ENCODE data around the gene CRTC2. TPM values are rescaled to one million over a fixed set of nuclear protein-coding genes. Genes with fewer than 3 reads are reported as not detected.

The CRTC2 gene
- total and polyA plus RNA-seq, 2 experiments from 2014 or later: 10.6 to 20.7 TPM

DNA sequence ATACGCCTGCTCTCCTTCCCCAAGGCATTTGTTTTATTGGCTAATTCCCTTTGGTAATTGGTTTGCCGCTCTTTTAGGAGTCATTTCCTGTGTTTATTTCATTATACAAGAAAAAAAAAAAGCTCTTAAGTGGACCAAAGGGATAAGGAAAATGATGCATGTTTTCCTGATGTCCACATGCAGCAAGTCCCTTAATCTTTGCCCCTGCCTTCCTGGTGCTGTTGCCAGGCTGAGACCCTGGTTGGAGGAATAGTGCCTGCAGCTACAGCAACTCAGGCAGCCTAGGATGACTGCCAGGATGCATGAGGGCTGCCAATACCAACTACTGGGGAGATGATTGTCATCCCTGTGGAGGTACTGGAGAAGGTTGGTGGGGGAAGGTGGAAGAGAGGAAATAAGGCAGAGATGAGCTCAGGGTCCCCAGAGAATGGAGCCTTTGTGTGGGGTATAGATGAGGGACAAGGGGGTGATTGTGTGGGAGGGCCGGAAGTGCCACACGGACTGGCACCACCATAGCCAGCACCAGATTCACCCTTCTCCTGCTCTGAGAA is 29.5 kb downstream of the CRTC2 start:
- no peaks in the 10 kb centered on the region for H3K9me3 Mint-ChIP-seq
- ATAC-seq: no peak

GRCh38 chr1:153928245-153928644 is 30.2 kb downstream of the CRTC2 start:
- DNase-seq (ENCODE audit: low spot score) (no peak), ATAC-seq (no peak)
- Histone ChIP-seq H3K4me2 (no peak overlapping the region), H4K20me1 (replicated peaks; ENCODE audit: insufficient read depth) (no peaks in the 10 kb centered on the region; the same call in 1 of the 2 replicates), H3K9me2 (ENCODE audit: insufficient read depth) (no peaks in the 10 kb centered on the region), H2AFZ (no peak overlapping the region), H3K4me1 (ENCODE audit: insufficient read depth) (peaks cover 4% of the 10 kb centered on the region; the same call in 1 of the 2 replicates), H3K27me3 (ENCODE audit: insufficient read depth) (no peaks in the 10 kb centered on the region), H3K27ac (ENCODE audit: low read depth) (peak overlapping the region; percentile 67; the same call in 1 of the 2 replicates), H3F3A (replicated peaks; ENCODE audit: low read depth) (peaks cover 15% of the 10 kb centered on the region; the same call in 1 of the 2 replicates), H3K36me3 (ENCODE audit: insufficient read depth) (no peaks in the 10 kb centered on the region), H3K4me3 (no peak overlapping the region), H3K79me2 (replicated peaks; ENCODE audit: insufficient read depth) (no peaks in the 10 kb centered on the region)
- no peak overlapping the region for H3K27ac Mint-ChIP-seq
- H3K4me3 Mint-ChIP-seq: no peak overlapping the region
- peaks cover 2% of the 10 kb centered on the region; the same call in 1 of the 3 replicates for H3K4me1 Mint-ChIP-seq
- H3K27me3 Mint-ChIP-seq (ENCODE audit: insufficient read depth, low read depth, poor library complexity): peaks cover 10% of the 10 kb centered on the region
- H3K36me3 Mint-ChIP-seq (ENCODE audit: low read depth): peaks cover 23% of the 10 kb centered on the region; the same call in 2 of the 3 replicates
- no peaks in the 10 kb centered on the region; the same call in 2 of the 3 replicates for H3K9me3 Mint-ChIP-seq
- TF ChIP-seq POLR2AphosphoS5 (IDR thresholded peaks at IDR 0.05; ENCODE audit: low read depth): no peak
- TF ChIP-seq EZH2 (IDR thresholded peaks at IDR 0.05; ENCODE audit: low read depth, unreplicated experiment): no peak
- no peak for TF ChIP-seq EZH2phosphoT487 (IDR thresholded peaks at IDR 0.05; ENCODE audit: unreplicated experiment)
- no peak for TF ChIP-seq NANOG (IDR thresholded peaks at IDR 0.05; ENCODE audit: borderline replicate concordance)
- TF ChIP-seq ZNF462 (CRISPR knock-in tag; IDR thresholded peaks at IDR 0.05): no peak
- TF ChIP-seq, protein P1, sequence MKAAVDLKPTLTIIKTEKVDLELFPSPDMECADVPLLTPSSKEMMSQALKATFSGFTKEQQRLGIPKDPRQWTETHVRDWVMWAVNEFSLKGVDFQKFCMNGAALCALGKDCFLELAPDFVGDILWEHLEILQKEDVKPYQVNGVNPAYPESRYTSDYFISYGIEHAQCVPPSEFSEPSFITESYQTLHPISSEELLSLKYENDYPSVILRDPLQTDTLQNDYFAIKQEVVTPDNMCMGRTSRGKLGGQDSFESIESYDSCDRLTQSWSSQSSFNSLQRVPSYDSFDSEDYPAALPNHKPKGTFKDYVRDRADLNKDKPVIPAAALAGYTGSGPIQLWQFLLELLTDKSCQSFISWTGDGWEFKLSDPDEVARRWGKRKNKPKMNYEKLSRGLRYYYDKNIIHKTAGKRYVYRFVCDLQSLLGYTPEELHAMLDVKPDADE (IDR thresholded peaks at IDR 0.05): no peak
- TF ChIP-seq, protein P2, sequence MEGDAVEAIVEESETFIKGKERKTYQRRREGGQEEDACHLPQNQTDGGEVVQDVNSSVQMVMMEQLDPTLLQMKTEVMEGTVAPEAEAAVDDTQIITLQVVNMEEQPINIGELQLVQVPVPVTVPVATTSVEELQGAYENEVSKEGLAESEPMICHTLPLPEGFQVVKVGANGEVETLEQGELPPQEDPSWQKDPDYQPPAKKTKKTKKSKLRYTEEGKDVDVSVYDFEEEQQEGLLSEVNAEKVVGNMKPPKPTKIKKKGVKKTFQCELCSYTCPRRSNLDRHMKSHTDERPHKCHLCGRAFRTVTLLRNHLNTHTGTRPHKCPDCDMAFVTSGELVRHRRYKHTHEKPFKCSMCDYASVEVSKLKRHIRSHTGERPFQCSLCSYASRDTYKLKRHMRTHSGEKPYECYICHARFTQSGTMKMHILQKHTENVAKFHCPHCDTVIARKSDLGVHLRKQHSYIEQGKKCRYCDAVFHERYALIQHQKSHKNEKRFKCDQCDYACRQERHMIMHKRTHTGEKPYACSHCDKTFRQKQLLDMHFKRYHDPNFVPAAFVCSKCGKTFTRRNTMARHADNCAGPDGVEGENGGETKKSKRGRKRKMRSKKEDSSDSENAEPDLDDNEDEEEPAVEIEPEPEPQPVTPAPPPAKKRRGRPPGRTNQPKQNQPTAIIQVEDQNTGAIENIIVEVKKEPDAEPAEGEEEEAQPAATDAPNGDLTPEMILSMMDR (conservative IDR thresholded peaks at IDR 0.05; ENCODE audit: low read depth in 2 of 2): no peak
- TF ChIP-seq ZNF331 (CRISPR knock-in tag; IDR thresholded peaks at IDR 0.05; ENCODE audit: low read depth): no peak
- no peak for TF ChIP-seq CREB1 (CRISPR knock-in tag; IDR thresholded peaks at IDR 0.05; ENCODE audit: low read depth)
- TF ChIP-seq JUNB (IDR thresholded peaks at IDR 0.05; ENCODE audit: unreplicated experiment): no peak
- TF ChIP-seq STAT1 (IDR thresholded peaks at IDR 0.05; ENCODE audit: unreplicated experiment): no peak

More for the DNA sequence above, 29.5 kb downstream of the CRTC2 start:
- H3F3A ChIP-seq (replicated peaks; ENCODE audit: low read depth): peaks cover 12% of the 10 kb centered on the region; the same call in 1 of the 2 replicates
- DNase-seq (ENCODE audit: low spot score): no peak
- no peaks in the 10 kb centered on the region for H3K79me2 ChIP-seq (replicated peaks; ENCODE audit: insufficient read depth)
- H3K27me3 ChIP-seq (ENCODE audit: insufficient read depth): no peaks in the 10 kb centered on the region
- H4K20me1 ChIP-seq (replicated peaks; ENCODE audit: insufficient read depth): no peaks in the 10 kb centered on the region; the same call in 1 of the 2 replicates
- H3K27ac Mint-ChIP-seq: no peak overlapping the region
- no peaks in the 10 kb centered on the region for H3K36me3 ChIP-seq (ENCODE audit: insufficient read depth)
- no peak overlapping the region for H3K4me3 Mint-ChIP-seq
- peaks cover 27% of the 10 kb centered on the region; the same call in 2 of the 3 replicates for H3K36me3 Mint-ChIP-seq (ENCODE audit: low read depth)
- H2AFZ ChIP-seq: no peak overlapping the region
- H3K27ac ChIP-seq (ENCODE audit: low read depth): peak overlapping the region; percentile 67
- peaks cover under 1% of the 10 kb centered on the region; the same call in 1 of the 3 replicates for H3K4me1 Mint-ChIP-seq
- no peak overlapping the region for H3K4me2 ChIP-seq
- H3K27me3 Mint-ChIP-seq (ENCODE audit: insufficient read depth, low read depth, poor library complexity): peaks cover 4% of the 10 kb centered on the region
- H3K9me2 ChIP-seq (ENCODE audit: insufficient read depth): no peaks in the 10 kb centered on the region
- peaks cover 4% of the 10 kb centered on the region; the same call in 1 of the 2 replicates for H3K4me1 ChIP-seq (ENCODE audit: insufficient read depth)
- no peak for TF ChIP-seq STAT1 (IDR thresholded peaks at IDR 0.05; ENCODE audit: unreplicated experiment)
- no peak overlapping the region for H3K4me3 ChIP-seq
